ENCODE results near the gene SMTN.

DNA sequence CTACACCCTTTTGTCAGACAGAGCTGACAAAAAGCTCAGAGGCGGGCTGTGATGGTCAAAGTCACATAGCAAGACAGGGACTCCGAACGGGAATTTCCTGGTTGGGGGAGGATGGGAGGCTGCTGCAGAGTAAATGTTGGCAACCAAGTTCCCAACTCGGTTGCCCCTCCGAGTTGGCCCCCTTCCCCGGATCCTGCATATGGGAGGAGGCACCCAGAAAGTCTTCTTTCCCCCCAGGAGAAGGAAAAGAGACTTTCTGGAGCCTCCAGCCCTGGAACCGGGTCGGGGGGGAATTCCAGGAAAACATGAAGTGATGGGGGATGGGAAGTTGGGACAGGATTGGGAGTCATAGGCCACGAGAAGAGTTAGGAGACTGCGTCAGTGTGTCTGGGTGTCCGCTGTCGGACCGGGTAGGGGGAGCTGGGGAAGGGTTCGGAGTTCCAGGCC is 25.6 kb downstream of the SMTN start:
- TF ChIP-seq, protein P1, sequence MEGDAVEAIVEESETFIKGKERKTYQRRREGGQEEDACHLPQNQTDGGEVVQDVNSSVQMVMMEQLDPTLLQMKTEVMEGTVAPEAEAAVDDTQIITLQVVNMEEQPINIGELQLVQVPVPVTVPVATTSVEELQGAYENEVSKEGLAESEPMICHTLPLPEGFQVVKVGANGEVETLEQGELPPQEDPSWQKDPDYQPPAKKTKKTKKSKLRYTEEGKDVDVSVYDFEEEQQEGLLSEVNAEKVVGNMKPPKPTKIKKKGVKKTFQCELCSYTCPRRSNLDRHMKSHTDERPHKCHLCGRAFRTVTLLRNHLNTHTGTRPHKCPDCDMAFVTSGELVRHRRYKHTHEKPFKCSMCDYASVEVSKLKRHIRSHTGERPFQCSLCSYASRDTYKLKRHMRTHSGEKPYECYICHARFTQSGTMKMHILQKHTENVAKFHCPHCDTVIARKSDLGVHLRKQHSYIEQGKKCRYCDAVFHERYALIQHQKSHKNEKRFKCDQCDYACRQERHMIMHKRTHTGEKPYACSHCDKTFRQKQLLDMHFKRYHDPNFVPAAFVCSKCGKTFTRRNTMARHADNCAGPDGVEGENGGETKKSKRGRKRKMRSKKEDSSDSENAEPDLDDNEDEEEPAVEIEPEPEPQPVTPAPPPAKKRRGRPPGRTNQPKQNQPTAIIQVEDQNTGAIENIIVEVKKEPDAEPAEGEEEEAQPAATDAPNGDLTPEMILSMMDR (IDR thresholded peaks at IDR 0.05): no peak
- TF ChIP-seq POLR2A (IDR thresholded peaks at IDR 0.05): no peak

All from body of pancreas (tissue), 4 donors.